Midbrain (tissue), 1 donor: ENCODE data around the gene FAM3A.

Experiments
- DNase-seq: peaks from one replicate; lab custom pipeline; 2025; lab: John Stamatoyannopoulos, UW

Gene FAM3A

DNA sequence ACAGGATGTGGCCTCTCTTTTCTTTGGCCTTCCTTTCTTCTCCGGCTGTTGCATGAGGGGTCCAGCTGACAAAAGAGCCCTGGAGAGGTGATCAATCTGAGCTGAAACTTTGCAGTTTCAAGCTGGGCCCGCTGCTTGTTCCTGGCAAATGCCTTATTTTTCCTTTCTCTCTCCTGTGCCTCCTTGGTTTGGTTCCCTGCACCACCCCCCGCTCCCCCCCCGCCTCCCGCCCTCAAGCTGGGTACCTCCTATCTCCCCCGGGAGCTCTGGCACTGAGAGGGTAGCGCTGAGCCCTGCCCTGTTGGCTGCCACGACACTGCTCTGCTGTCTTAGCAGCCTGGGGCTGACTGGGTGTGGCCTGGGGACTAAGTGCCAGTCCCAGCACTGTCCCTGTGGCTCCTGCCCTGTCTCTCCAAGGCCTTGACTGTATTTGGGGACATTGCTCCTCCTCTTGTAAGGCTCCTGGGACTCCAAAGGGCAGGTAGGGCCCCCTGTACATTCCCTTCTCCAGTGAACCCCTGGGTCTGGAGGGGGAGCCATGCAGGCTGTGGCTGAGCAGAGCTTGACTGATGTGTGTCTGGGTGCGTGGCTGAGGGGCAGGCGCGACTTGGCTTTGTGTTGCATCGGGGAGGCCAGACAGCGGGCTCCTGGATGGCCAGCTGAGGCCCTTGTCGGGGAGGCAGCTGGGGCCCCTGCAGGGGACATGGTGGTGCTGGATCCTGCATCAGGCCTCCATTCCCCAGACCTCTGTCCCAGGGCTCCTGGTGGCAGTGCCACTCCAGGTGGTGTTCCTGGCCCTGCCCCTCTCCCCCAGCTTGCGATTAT is 56.9 kb downstream of the FAM3A start:
- peak; percentile 9 for DNase-seq

DNA sequence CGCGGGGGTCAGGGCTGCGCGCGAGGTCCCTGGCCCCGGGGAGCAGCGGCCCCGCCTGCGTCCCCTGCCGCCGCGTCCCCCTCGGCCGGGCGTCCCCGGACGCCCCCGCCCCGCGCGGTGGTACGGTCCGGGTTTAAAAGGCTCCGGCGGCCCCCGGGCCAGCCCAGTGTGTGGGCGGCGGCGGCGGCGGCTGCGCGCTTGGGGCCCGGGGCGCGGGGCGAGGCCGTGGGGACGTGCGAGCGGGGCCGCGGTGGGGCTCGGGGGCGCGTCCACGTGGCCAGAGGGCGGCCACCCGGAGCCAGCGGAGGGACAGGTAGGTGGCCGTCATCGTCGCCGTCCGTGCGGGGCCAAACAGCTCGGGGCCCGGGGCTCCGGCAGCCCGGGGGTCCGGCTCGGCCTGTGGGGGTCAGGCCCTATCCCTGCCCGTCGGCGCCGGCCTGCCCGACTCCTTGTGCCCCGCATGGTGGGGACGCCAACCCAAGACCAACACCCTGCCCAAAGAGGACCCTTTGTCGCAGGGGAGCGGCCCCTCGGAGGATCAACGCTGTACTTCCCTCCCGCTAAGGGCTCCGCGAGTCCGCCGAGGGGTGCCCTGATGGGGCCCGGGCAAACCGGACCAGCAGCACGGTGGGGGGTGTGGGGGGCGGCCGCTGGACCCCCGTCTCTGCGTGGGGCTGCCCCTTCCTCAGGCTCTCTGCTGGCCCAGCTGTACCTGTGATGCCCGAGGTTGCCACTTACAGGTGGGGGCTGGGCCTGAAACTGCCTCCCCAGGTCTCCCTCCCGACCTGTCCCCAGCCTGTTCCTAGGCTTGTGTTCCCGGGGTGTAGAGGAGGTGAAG is 57.7 kb downstream of the FAM3A start, which contains the start of gene PLXNA3:
PLXNA3 (plus strand) TSS at position 166 of the 838 bp plus-strand sequence. CDS start 1,903 bp downstream, outside the sequence.
- DNase-seq: peak; percentile 18

DNA sequence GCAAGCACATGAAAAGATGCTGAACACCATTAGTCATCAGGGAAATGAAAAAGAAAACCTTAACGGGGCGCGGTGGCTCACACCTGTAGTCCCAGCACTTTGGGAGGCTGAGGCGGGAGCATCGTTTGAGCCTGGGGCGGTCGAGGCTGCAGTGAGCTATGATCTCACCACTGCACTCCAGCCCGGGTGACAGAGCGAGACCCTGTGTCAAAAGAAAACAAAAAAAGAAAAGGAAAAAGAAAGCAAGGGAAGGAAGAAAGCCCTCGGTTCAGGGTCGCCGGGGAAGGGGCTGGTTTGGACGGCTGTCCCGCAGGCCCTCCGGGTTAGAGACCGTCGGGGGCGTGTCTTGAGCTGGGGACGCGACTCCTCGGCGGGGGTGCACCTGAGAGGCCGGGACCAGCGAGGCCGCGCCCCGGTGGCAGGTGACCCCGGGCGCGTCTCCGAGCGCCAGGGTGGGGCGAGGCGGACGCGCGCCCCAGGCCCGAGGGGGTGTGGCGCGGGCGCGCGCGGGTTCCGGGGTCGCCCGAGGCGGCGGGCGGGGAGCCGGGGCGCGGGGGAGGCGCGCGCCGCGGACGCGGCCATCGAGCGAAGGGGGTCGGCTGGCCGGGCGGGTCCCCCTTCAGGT is 58.4 kb downstream of the FAM3A start:
- peak; percentile 18 for DNase-seq
